ENCODE results near the gene CFAP161. TPM values are rescaled to one million over a fixed set of nuclear protein-coding genes. Genes with fewer than 3 reads are reported as not detected.
A peak's percentile ranks its signal among the peaks of the same experiment; 100 is the strongest.

Gene CFAP161
- total and polyA plus RNA-seq, 9 of the 15 experiments (the other 6 are each of a cell fraction or from before 2014, with no cell fraction given), result 25.8 to 83.3 (median 75.6) TPM

- Histone ChIP-seq H3K27me3 (ENCODE audit: control insufficient read depth in 2 of 2, insufficient read depth in 2 of 2, low read length in 2 of 2) (no peaks in the 10 kb centered on the region), H3K4me3 (no peak overlapping the region), H3K79me2 (ENCODE audit: control insufficient read depth, insufficient read depth, low read length) (no peaks in the 10 kb centered on the region), H3K9me3 (replicated peaks; ENCODE audit: control insufficient read depth, insufficient read depth, low read depth, low read length) (no peaks in the 10 kb centered on the region), H3K9ac (ENCODE audit: insufficient read depth in 1 of 2, low read depth in 2 of 2, low read length in 2 of 2) (no peak overlapping the region), H3K4me1 (replicated peaks in 1 of 2; ENCODE audit: control insufficient read depth in 2 of 2, insufficient read depth in 2 of 2, low read length in 2 of 2) (no peaks in the 10 kb centered on the region), H3K4me2 (ENCODE audit: insufficient read depth, low read length) (no peak overlapping the region), H4K20me1 (replicated peaks; ENCODE audit: control insufficient read depth, insufficient read depth, low read length) (no peaks in the 10 kb centered on the region; the same call in 1 of the 2 replicates), H2AFZ (ENCODE audit: low read depth, low read length) (no peak overlapping the region), H3K27ac (ENCODE audit: extremely low read depth, low read depth, low read length) (no peak overlapping the region), H3K36me3 (ENCODE audit: control insufficient read depth, insufficient read depth, low read length) (no peaks in the 10 kb centered on the region; the same call in 2 of the 3 replicates), H3K9me1 (ENCODE audit: control insufficient read depth, insufficient read depth, low read length) (no peaks in the 10 kb centered on the region)
- DNase-seq (ENCODE audit: extremely low read depth in 1 of 4, low spot score in 3 of 4) (no peak), FAIRE-seq (no peak), ATAC-seq (no peak)
- ChIA-PET CTCF (ENCODE audit: low intra/inter-chr PET ratio) (no interaction called here), POLR2A (interaction anchor here (1.0 kb wide), 1 partner anchor 16 kb away, joined by 3 read pairs; no protein-coding TSS in a partner anchor)
- TF ChIP-seq ZNF551 (CRISPR knock-in tag; IDR thresholded peaks at IDR 0.05), result no peak
- TF ChIP-seq ZFP36 (IDR thresholded peaks at IDR 0.05; ENCODE audit: low read depth, low read length, partially characterized antibody), result peak; percentile 70
- intact Hi-C loops (cut with micrococcal nuclease) (no loop called here), in situ Hi-C loops (cut with MboI) (no loop called here)
- WGBS (ENCODE audit: insufficient coverage, low coverage, missing lambda C conversion rate), result 68% methylated on average over 11 of the region's 11 CpGs
- no TSS peak for BruUV-seq (replicated peaks)
Observed at GRCh38 chr15:81189583-81190283, 55.7 kb downstream of the CFAP161 start.

DNA sequence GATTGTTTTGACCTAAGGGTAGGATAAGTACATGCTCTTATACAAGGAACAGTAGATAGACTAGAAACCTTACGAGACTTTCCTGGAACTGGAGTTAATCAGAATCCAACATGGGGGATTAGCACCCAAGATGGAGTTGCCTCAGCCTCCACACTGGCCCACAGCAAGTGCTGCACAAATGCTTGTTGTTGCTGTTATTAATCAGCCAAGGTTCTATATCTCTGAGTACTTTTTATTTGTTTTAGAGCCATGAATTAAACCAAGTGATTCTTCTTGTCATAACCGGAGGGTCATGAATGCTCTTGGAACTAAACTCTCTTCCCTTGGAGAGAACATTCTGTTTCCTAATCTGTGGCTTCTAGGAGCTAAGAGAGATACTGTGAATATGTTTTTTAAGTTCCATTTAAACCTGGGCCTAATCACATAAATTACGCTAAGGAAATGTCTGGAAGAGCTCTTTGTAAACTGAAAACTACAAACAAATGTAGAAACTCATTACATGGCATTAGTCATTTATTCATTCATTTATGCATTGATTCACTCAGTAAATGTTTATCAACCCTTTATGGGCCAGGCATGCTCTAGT, 56.9 kb downstream of the CFAP161 start:
- FAIRE-seq, result no peak
- intact Hi-C loops (cut with micrococcal nuclease) (no loop called here), in situ Hi-C loops (cut with MboI) (no loop called here)
- Histone ChIP-seq H3K27ac (ENCODE audit: extremely low read depth, low read depth, low read length) (no peak overlapping the region), H3K79me2 (ENCODE audit: control insufficient read depth, insufficient read depth, low read length) (no peaks in the 10 kb centered on the region), H3K27me3 (ENCODE audit: control insufficient read depth in 2 of 2, insufficient read depth in 2 of 2, low read length in 2 of 2) (no peaks in the 10 kb centered on the region), H3K4me2 (ENCODE audit: insufficient read depth, low read length) (no peak overlapping the region), H3K4me3 (no peak overlapping the region), H3K36me3 (ENCODE audit: control insufficient read depth, insufficient read depth, low read length) (no peaks in the 10 kb centered on the region; the same call in 2 of the 3 replicates), H4K20me1 (replicated peaks; ENCODE audit: control insufficient read depth, insufficient read depth, low read length) (no peaks in the 10 kb centered on the region; the same call in 1 of the 2 replicates), H3K4me1 (replicated peaks in 1 of 2; ENCODE audit: control insufficient read depth in 2 of 2, insufficient read depth in 2 of 2, low read length in 2 of 2) (no peaks in the 10 kb centered on the region), H2AFZ (ENCODE audit: low read depth, low read length) (no peak overlapping the region), H3K9me3 (replicated peaks; ENCODE audit: control insufficient read depth, insufficient read depth, low read depth, low read length) (no peaks in the 10 kb centered on the region), H3K9ac (ENCODE audit: insufficient read depth in 1 of 2, low read depth in 2 of 2, low read length in 2 of 2) (no peak overlapping the region), H3K9me1 (ENCODE audit: control insufficient read depth, insufficient read depth, low read length) (no peaks in the 10 kb centered on the region)
- TF ChIP-seq YY1 (IDR thresholded peaks at IDR 0.05; ENCODE audit: borderline replicate concordance in 1 of 3, control insufficient read depth in 1 of 3, extremely low read depth in 1 of 3, insufficient read depth in 3 of 3, insufficient read length in 1 of 3, insufficient replicate concordance in 2 of 3, low read depth in 1 of 3, low read length in 2 of 3) (peak in 1 of 3 experiments; percentile 13), ZNF41 (CRISPR knock-in tag; conservative IDR thresholded peaks at IDR 0.05) (no peak), SMAD4 (CRISPR knock-in tag; conservative IDR thresholded peaks at IDR 0.05) (0 out of 2 replicates have a peak, but pooled peaks have one; percentile 30)
- no TSS peak for BruUV-seq (replicated peaks)
- WGBS (ENCODE audit: insufficient coverage, low coverage, missing lambda C conversion rate), result 54% methylated on average over 3 of the region's 3 CpGs
- ATAC-seq, result no peak
- DNase-seq (ENCODE audit: extremely low read depth in 1 of 4, low spot score in 3 of 4), result no peak
- POLR2A ChIA-PET, result interaction anchor here (0.9 kb wide), 1 partner anchor 8 kb away, joined by 4 read pairs; no protein-coding TSS in a partner anchor
- CTCF ChIA-PET (ENCODE audit: low intra/inter-chr PET ratio), result no interaction called here
